Lower leg skin (tissue), 3 donors: ENCODE measurements around the gene DYRK3.

Source experiments
- POLR2A ChIP-seq, 2 donors: fragments of 450-650 bp; IDR thresholded peaks; one replicate each; pipeline ENCODE4 v1.6.1; 2016 to 2017; ENCODE audit warnings: antibody characterized with exemption in 2 of 2, mild to moderate bottlenecking in 1 of 2, moderate library complexity in 1 of 2
- TF ChIP-seq, protein P1 (sequence below), 3 donors: fragments of 450-650 bp; IDR thresholded peaks; one replicate each; pipeline ENCODE4 v1.5.1; 2016; ENCODE audit warnings: antibody characterized with exemption in 3 of 3, mild to moderate bottlenecking in 3 of 3, moderate library complexity in 2 of 3

DNA sequence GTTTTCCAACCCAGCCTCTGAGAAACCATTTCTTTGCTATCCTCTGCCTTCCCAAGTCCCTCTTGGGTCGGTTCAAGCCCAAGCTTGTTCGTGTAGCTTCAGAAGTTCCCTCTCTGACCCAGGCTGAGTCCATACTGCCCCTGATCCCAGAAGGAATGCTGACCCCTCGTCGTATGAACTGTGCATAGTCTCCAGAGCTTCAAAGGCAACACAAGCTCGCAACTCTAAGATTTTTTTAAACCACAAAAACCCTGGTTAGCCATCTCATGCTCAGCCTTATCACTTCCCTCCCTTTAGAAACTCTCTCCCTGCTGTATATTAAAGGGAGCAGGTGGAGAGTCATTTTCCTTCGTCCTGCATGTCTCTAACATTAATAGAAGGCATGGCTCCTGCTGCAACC is 46.8 kb upstream of the DYRK3 start:
- TF ChIP-seq, protein P1, sequence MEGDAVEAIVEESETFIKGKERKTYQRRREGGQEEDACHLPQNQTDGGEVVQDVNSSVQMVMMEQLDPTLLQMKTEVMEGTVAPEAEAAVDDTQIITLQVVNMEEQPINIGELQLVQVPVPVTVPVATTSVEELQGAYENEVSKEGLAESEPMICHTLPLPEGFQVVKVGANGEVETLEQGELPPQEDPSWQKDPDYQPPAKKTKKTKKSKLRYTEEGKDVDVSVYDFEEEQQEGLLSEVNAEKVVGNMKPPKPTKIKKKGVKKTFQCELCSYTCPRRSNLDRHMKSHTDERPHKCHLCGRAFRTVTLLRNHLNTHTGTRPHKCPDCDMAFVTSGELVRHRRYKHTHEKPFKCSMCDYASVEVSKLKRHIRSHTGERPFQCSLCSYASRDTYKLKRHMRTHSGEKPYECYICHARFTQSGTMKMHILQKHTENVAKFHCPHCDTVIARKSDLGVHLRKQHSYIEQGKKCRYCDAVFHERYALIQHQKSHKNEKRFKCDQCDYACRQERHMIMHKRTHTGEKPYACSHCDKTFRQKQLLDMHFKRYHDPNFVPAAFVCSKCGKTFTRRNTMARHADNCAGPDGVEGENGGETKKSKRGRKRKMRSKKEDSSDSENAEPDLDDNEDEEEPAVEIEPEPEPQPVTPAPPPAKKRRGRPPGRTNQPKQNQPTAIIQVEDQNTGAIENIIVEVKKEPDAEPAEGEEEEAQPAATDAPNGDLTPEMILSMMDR (IDR thresholded peaks at IDR 0.05) = no peak
- no peak for TF ChIP-seq POLR2A (IDR thresholded peaks at IDR 0.05)
